ENCODE data around the gene AGRN. TPM values are rescaled to one million over a fixed set of nuclear protein-coding genes. Genes with fewer than 3 reads are reported as not detected.

Gene AGRN
- total and polyA plus RNA-seq, 2 of the 4 experiments (the other 2 are of a cell fraction): 8.1 to 115 TPM

- no peak overlapping the region for H2AK9ac ChIP-seq (replicated peaks; ENCODE audit: low read depth, low read length, poor library complexity)
- intact Hi-C loops (cut with micrococcal nuclease) (no loop called here), in situ Hi-C loops (cut with MboI; ENCODE audit: low sequenced_read_pairs) (no loop called here), dilution Hi-C loops (cut with HindIII; ENCODE audit: low sequenced_read_pairs, unreplicated experiment) (no loop called here)
- H3K56ac ChIP-seq (ENCODE audit: extremely low read depth, insufficient read depth, low read length): no peak overlapping the region
- H3K9ac ChIP-seq (ENCODE audit: low read depth, low read length): no peak overlapping the region
- no peaks in the 10 kb centered on the region for H3K9me1 ChIP-seq (ENCODE audit: insufficient read depth, low read length)
- H4K5ac ChIP-seq (ENCODE audit: low read depth, low read length): no peak overlapping the region
- H2AK5ac ChIP-seq (ENCODE audit: low read depth, low read length): no peak overlapping the region
- H2BK120ac ChIP-seq (ENCODE audit: low read depth, low read length): no peak overlapping the region
- no peak overlapping the region for H2BK20ac ChIP-seq (ENCODE audit: low read depth, low read length)
- no peak overlapping the region for H3K18ac ChIP-seq (ENCODE audit: low read depth, low read length)
- TF ChIP-seq CHD1 (IDR thresholded peaks at IDR 0.05; ENCODE audit: low read depth, low read length) (no peak), MXI1 (IDR thresholded peaks at IDR 0.05; ENCODE audit: borderline replicate concordance, low read depth, low read length) (no peak), USF2 (IDR thresholded peaks at IDR 0.05; ENCODE audit: low read depth, low read length) (no peak), NFE2L2 (IDR thresholded peaks at IDR 0.05; ENCODE audit: low read depth, low read length) (no peak), ELK1 (IDR thresholded peaks at IDR 0.05; ENCODE audit: borderline replicate concordance, low read depth, low read length) (no peak), FOS (IDR thresholded peaks at IDR 0.05; ENCODE audit: low read depth, low read length) (no peak), RAD21 (IDR thresholded peaks at IDR 0.05; ENCODE audit: low read length) (no peak), BHLHE40 (IDR thresholded peaks at IDR 0.05; ENCODE audit: low read depth, low read length) (no peak), POLR2A (IDR thresholded peaks at IDR 0.05; ENCODE audit: low read depth, low read length) (no peak), SMC3 (IDR thresholded peaks at IDR 0.05; ENCODE audit: low read depth, low read length) (no peak), MAFK (IDR thresholded peaks at IDR 0.05; ENCODE audit: low read depth, low read length) (no peak), MAZ (IDR thresholded peaks at IDR 0.05; ENCODE audit: borderline replicate concordance, low read depth, low read length) (no peak)
- H3K36me3 ChIP-seq (ENCODE audit: control insufficient read depth, insufficient read depth, low read length): peaks cover 2% of the 10 kb centered on the region; the same call in 1 of the 2 replicates
- ChIA-PET POLR2A (ENCODE audit: unreplicated experiment) (no interaction called here), CTCF (no interaction called here)
- H4K8ac ChIP-seq (ENCODE audit: low read depth in 2 of 2, low read length in 2 of 2): no peak overlapping the region
- no CpG with 5 or more reads among the region's 7 CpGs for WGBS, 2 experiments (ENCODE audit: extremely low coverage in 2 of 2, insufficient read length in 1 of 2)
- no peak overlapping the region for H3K4ac ChIP-seq (ENCODE audit: low read depth, low read length)
- no peaks in the 10 kb centered on the region for H3K27me3 ChIP-seq (ENCODE audit: control insufficient read depth, insufficient read depth, low read length)
- no peak overlapping the region for H2BK15ac ChIP-seq (ENCODE audit: low read depth, low read length)
- no peaks in the 10 kb centered on the region for H3K4me1 ChIP-seq (ENCODE audit: control insufficient read depth, insufficient read depth, low read length)
- peaks cover 3% of the 10 kb centered on the region; the same call in 1 of the 2 replicates for H4K20me1 ChIP-seq (ENCODE audit: insufficient read depth, low read length)
- DNase-seq: no peak
- no peak overlapping the region for H2BK5ac ChIP-seq (ENCODE audit: low read depth, low read length, poor library complexity, severe bottlenecking)
- ATAC-seq (ENCODE audit: low read depth): no peak
- peaks cover 5% of the 10 kb centered on the region for H3K9me3 ChIP-seq (ENCODE audit: control insufficient read depth, insufficient read depth, low read length)
- H3K79me1 ChIP-seq (ENCODE audit: low read depth in 1 of 2, low read length in 2 of 2): peaks cover 3 to 17% of the 10 kb centered on the region in 2 experiments; a peak in 1 of 4 replicates
- H3K27ac ChIP-seq (ENCODE audit: insufficient read depth, low read length): no peak overlapping the region
- H3K23ac ChIP-seq (ENCODE audit: low read depth, low read length): no peak overlapping the region
- H4K91ac ChIP-seq (ENCODE audit: insufficient read depth, low read depth, low read length): no peak overlapping the region
- H3K4me2 ChIP-seq (ENCODE audit: low read depth, low read length): no peak overlapping the region
- H3K14ac ChIP-seq (replicated peaks; ENCODE audit: low read depth, low read length): no peak overlapping the region
- no peak overlapping the region for H3K4me3 ChIP-seq (ENCODE audit: insufficient read depth, low read depth, low read length)
- no peak overlapping the region for H2AFZ ChIP-seq (replicated peaks; ENCODE audit: low read length, poor library complexity)
- BruUV-seq (replicated peaks): no TSS peak
Observed at GRCh38 chr1:1101503-1101902, 81.6 kb downstream of the AGRN start.

Measured in IMR-90 (cell line).